GM19351 (cell line): ENCODE results near the gene ASAP3.

ENCODE experiments used
- ATAC-seq: cut with Tn5 transposase; IDR thresholded peaks from one replicate; pipeline ENCODE4 v1.9.1; 2021; ENCODE audit warnings: mild to moderate bottlenecking, moderate library complexity; ENCODE audit not compliant: unreplicated experiment

The ASAP3 gene

DNA sequence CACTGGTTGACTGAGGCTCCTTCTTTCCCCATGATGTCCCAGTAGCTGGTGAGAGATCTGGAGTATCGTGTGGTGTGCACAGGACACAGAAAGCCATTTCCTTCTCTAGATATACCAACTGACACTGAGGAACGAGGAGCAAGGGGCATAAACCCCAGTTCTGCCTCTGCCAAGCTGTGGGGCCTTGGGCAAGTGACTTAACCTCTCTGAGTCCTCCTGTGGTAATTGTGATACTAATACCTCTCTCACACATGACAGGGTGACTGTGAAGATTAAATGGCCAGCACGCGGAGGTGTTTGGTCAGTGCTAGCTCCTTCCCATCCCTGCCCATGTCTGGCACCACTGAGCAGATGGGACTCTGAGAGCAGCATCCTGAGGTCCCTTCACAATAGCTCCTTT is 33.1 kb downstream of the ASAP3 start:
- no peak for ATAC-seq

DNA sequence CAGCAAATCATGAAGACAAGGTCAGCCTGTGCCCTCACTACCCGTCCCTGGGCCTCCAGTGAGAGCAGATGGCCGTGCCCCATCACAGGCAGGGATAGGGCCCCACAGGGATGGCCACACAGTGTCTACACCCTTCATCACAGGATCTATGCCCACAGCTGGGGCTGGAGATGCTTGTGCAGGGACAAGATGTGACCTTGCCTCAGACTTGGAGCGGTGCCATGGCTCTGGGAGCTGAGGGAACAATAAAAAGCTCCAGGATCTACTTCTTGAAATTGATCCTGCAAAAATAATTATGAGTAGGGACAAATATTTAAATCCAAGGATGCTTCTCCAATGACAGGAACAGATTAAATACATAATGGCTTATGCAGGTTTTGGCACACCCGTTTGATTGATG is 34.0 kb downstream of the ASAP3 start:
- no peak for ATAC-seq

DNA sequence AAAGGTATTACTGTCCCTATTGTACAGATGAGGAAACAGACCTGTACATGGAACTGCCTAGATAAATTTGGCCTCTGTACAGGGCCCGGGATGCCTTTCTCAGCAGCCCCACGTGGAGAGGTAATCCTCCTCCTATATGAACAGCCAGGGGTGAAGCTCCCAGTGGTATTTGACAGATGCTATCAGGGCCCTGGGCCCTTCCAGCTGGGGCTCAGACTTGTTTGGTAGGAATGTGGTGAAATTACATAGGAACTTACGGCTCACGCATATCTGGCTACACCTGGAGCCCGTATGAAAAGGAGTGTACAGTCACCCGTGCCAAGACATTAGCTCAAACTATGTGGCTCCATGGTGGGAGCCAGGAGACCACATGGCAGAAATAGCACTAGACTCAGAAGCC is 34.7 kb downstream of the ASAP3 start:
- ATAC-seq, result no peak

DNA sequence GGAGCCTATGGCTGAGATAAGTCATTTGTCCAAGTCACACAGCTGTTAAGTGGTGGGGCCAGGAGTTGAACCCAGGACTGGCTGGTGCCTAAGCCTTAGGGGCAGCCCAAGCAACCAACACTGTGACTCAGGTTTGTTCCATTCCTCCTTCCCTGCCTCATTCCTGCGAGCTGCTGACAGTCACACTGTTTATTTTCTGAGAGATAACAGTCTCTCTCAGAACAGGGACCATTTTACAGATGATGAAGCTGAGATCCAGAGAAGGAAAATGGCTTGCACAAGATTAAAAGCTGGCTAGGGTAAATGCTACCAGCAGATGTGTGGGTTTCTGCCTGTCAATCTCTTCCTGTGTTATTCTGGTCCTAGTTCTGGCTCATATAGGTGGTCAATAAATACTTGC is 35.1 kb downstream of the ASAP3 start:
- ATAC-seq, result no peak

DNA sequence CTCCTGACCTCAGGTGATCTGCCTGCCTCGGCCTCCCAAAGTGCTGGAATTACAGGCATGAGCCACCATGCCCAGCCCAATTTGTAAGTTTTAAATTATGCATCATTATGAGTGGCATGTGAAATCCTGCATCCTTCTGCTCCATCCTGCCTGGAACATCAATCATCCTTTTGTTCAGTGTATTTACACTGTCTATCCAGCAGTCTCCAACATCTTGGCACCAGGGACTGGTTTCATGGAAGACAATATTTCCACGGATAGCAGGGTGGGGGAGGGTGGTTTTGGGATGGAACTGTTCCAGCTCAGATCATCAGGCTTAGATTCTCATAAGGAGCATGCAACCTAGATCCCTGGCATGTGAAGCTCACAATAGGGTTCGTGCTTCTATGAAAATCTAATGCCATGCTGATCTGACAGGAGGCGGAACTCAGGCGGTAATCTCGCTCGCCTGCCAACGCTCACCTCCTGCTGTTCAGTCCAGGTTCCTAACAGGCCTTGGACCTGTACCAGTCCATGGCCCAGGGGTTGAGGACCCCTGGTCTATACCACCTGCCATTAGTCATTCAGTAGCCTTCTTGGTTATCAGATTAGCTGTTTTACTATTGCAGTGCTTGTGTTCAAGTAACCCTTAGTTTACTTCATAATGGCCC is 37.2 kb downstream of the ASAP3 start:
- ATAC-seq, result no peak

DNA sequence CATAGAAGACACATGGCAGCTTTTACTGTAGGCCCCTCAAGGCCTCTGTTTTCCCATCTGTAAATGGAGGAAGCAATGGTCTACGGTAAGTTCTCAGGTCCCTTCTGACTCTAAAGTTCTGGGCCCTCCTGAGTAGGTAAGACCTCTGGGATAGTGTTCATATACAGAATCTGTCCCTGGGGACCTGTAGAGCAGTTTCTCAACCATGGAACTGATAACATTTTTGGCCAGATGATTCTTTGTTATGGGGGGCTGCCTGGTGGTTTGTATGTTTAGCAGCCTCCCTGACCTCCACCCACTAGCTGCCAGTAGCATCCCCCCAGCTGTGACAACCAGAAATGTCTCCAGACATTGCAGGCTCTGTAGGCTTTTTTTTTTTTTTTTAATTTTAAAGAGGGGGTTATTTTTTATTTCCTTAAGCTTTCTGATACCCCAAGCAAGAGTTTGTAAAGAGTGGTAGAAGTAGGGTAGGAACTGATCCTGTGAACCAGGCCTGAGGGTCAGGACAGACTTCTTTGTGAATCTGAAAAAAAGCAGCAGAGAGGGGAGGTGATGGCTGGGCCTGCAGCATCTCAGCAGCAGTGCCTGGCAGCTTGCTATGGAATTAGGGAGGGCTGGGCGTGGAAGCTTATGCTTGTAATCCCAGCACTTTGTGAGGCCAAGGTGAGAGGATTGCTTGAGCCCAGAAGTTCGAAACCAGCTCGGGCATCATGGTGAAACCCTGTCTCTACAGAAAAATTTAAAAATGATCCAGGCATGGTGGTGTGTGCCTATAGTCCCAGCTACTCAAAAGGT is 39.2 kb downstream of the ASAP3 start:
- ATAC-seq, result no peak

DNA sequence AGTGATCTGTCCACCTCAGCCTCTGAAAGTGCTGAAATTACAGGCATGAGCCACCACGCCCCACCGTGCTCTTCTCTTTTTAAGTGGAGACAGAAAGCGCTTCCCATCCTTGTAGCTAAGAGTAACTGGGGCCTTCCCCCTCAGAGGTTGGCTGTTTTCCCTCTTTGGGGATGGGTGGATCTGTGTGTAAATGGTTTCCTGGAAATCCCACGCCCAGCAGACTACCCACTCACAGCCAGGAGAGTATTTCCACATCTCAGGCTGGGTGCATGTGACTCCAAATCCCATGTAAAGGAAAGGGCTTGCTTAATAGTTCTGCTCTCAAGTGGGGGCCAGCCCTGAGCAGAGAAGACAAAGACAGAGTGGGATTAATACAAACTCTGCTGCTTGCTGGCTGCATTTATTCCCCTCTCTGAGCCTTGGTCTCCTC is 39.9 kb downstream of the ASAP3 start:
- ATAC-seq, result no peak

DNA sequence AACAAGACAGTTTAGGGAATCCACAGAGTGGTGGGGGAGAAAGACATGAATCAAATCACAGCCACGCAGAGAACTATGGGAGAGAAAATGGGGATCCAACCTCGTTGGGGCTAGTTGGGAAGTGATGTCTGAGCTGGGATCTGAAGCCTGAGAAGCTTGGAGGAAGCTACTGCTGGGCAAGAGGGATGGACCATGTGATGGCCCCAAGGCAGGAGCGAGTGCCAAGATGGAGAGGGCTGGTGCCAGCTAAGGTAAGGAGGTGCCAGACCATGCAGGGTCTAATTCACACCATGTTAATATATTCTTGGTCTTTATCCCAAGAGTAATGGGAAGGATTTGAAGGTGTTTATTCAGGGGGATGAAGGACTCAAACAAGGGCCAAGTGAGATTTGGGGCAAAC is 41.2 kb downstream of the ASAP3 start:
- no peak for ATAC-seq

DNA sequence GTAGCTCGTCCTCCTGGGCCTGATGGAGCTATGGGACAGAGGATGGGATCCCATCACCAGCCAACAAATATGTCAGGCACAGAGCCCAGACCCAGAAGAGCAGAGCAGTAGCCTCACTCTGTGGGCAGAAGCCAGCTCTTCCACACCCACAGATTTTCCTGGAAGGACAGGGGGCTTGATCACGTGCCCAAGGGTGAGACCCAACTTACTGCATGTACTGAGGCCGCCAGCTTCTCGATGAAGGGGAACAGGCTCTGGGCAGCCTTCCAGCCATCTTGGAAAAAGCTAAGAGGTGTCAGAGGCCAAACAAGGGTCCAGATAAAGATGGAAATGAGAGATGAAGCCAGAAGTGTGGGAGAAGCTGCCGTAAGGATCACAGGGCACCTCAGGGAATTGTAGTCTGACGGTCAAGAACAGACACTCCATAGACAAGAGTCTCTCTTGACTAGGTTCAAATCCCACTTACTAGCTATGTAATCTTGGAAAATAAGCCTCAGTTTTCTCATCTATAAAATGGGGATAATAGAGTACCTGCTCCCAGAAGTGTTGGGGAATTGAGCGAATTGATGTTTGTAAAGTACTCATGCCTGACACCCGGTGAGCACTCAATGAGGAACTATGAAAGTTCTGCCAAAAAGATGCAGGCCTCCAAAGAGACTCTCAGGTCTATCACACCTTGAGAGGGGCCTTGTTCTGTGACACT is 42.4 kb downstream of the ASAP3 start:
- ATAC-seq, result no peak

DNA sequence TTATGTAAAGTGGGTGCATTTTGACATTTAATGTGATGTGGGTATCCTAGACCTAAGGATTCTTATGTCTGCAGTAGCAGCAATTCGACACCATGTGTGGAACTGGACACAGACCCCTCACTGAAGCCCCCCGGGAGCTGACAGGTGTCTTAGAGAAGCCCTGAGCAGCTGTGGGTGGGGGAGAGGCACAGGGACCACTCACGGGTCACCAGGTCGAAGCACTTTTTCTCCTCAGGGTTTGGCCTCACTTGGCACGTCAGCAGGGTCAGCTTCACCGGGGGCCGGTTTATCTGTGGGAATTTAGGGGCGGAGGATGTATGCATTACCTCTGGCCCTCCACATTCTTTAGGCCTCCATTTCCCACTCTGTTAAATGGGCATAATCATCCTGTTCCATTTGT is 45.4 kb downstream of the ASAP3 start:
- no peak for ATAC-seq

DNA sequence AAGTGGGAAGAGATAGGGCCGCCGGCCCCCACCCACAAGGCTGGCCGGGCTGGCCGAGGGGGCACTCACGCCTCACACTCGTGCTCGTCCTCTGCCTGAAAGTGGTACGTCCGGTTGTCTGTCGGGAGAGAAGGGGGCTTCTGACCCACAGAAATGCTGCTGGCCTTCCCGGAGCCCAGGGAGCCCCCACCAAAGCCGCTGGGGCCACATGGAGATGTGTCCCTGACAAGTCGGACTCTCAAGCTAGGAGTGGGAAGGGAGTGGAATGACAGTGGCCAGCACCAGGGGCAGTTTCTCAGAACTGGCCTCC is 46.7 kb downstream of the ASAP3 start:
- ATAC-seq, result no peak

DNA sequence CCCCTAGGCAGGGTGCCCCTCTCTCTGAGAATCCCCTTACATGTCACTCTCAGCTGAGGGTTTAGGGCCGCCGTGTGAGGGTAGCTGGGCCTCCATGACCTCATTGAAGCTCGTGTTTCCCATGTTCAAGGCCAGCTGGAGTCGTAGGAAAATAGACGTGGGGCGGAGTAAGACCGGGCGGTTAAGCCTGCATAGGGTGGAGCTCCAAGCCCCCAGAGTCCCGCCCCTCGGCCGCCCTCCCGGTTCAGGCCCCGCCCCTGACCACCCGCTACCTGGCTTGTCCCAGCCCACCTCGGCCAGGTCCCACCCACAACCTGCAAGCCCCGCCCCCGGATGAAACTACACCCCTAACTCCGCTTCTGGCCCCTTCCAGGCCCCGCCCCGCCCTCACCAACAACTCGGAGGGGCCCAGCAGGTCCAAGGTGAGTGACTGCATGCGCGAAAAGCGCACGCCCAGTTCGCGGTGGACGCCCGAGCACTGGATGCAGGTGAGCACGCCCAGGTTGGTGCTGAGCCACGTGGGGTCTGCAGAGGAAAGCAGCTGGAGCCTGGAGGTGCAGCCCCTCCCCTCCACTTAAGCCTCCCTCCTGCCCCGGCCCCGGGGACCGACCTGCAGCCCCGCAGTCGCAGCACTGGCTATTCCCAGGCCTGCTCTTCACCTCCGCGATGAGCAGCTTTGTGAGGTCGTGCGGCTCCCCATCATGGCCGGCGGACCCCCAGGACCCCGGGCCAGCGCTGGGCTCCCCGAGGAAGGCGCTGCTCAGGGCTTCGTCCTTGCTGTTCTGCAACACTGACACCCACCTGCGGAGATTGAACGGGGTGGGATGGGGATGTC is 47.2 kb downstream of the ASAP3 start:
- no peak for ATAC-seq

DNA sequence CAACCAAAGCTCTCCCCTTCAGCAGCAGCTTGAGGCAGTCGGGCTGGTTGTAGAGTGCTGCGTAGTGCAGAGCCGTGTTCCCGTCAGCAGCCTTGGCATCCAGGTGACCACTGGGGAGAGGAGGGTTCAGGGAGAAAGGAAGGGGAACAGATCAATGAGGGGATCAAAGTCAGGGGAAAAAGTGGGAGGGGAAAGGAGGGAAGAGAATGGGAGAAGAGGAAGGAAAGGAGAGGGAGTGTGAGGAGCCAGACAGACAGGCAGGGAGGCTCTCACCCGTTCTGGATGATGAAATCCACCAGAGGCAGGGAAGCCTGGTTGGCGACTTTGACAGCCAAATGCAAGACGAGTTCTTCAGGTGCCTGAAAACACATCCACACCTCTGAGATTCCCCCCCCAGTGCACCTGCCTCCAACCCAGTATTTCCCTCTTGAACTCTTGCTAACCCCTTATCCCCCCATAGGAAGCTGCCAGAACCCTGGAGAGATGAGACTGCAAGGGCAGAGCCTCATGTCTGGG is 49.7 kb downstream of the ASAP3 start:
- no peak for ATAC-seq

DNA sequence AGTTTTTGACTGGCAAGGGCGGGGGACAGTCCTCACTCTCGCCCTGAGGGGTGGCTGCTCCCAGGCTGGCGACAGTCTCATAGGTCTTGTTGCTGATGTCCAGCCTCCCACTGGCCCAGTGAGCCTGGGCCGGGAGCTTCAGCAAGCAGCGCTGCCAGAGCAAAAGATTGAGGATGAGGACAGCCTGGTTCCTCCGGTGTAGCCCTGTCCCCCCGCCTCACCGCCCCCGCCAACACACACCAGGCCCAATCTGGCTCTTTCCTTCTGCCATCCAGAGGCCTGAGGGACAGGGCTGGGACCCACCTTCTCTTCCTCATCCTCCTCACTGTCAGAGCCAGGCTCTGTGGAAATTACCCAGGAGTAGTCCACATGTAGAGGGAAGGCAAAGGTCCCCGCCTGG is 50.9 kb downstream of the ASAP3 start:
- no peak for ATAC-seq

DNA sequence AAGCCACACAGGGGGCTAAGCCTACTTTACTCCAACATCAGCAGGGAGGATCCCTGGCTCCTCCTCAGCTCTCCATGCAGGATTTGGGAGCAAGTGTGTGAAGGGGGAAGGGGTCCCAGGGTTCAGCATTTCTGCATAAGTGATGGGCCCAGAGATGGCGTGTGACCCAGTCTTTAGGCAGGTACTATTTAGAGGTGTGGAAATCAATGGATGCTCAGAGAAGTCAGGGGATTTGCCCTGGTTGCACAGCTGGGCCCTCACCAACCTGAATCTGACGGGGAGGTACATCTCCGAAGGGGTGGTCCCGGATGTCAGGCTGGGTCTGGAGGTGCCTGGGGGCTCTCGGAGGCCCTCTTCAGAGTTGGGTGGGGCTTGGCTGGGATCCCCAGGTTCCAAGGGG is 52.5 kb downstream of the ASAP3 start:
- ATAC-seq, result no peak

DNA sequence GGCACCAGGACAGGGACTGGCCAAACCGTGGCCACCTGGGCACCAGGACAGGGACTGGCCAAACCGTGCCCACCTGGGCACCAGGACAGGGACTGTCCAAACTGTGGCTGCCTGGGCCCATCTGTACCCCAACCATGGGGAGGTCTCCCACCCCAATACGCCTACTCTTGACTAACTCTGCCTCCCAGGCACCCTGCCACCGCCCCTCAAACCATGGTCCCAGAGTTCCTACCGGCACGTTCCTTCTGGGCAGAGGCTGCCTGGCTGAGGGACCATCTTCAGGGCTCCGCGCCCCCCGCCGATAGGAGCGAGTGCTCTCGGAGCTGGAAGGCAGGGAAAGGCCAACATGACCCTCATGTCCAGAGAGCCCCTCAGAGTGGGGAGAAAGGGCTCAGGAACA is 53.2 kb downstream of the ASAP3 start:
- ATAC-seq, result no peak

DNA sequence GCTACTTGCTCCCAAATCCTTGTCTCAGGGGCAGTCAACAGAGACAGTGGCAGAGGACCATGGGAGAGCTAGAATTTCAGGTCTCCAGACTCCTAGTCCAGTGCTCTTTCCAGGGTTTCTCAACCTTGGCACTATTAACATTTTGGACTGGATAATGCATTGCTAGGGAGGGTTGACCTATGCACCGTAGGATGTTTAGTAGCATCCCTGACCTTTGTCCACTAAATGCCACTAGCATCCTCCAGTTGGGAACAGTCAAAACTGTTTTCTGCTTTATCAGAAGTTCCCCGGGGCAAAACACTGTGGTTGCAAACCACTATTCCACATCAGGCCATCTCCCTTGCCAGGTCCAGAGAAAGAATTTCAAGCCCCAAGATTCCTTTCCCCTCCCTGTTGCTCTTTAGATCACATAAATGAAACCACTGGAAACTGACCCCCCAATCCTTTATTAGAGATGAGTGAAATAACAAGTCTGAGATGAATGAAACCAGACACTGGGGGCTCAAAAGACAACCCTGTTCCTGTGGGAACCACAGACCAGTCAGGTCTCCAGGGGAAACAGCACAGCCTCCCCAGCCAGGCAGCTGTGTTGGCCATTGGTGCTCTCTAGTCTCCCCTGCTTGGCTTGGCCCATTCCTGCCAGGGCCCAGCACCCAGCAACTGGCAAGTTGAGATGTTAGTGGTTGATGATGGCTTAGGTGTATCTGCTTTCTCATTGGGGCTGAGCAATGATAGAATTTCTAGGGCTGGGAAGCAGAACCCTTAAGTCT is 55.7 kb downstream of the ASAP3 start:
- no peak for ATAC-seq

DNA sequence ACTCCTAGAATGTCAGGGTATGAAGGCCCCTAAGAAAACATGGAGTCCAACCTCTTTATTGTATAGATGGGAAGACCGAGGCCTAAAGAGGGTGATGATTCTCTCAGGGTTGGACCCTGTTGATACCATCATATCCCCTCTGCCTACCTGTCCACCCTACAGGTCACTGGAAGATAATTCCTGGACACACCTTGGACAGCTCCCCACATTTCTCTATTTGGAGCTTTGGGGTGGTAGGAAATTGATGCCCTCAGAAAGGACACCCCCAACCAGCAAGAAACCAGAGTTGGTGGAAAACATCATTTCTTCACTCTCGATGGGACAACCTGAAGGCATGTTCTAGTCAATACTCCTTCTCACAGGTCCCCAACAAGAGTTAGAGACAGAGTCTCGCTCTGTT is 56.4 kb downstream of the ASAP3 start:
- ATAC-seq, result no peak

DNA sequence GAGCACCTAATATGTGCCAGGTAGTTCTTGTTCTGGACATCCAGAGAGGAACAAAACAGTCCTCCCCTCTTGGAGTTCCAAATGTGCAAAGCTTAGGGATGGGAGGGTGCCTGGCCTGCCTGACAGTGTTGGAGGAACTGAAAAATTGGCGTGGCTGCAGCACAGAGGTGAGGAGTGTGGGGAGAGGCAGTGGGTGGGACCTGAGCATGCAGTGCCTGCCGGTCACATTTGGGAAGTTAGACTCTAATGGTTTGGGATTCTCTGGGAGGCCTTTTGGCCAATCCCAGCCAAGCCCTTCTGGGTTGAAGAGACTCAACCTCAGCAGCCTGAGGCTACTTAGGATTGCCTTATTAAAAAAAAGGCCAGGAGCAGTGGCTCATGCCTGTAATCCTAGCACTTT is 57.2 kb downstream of the ASAP3 start:
- no peak for ATAC-seq

DNA sequence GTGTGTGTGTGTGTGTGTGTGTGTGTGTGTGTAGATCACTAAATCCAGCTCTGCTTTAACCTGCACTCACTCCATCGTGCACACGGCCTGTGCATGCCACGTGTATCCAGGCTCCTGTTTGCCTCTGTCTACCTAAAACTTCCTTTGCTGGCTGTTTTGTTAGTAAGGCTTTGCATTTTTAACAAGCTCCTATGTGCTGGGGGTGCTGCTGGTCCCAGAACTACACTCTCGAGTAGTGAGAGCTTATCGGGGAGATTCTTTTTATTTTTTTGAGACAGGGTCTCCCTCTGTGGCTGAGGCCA is 58.8 kb downstream of the ASAP3 start:
- ATAC-seq, result no peak
